GM10266 (cell line): ENCODE results near the gene CDHR1.
"Not testable (repeated sequence)": the region's sequence is repeated elsewhere in the genome, so short reads cannot be mapped to it uniquely, and the experiment has no call there.

ENCODE experiments used
- DNase-seq: peaks from one replicate; pipeline ENCODE4 v3.0.0; 2012; ENCODE audit errors: extremely low spot score
- TF ChIP-seq, protein P1 (sequence below): IDR thresholded peaks from 2 replicates; pipeline ENCODE4 v1.5.1; 2012; ENCODE audit warnings: mild to moderate bottlenecking, low read depth; ENCODE audit not compliant: control insufficient read depth, insufficient read depth; ENCODE audit errors: missing control alignments

Gene CDHR1

DNA sequence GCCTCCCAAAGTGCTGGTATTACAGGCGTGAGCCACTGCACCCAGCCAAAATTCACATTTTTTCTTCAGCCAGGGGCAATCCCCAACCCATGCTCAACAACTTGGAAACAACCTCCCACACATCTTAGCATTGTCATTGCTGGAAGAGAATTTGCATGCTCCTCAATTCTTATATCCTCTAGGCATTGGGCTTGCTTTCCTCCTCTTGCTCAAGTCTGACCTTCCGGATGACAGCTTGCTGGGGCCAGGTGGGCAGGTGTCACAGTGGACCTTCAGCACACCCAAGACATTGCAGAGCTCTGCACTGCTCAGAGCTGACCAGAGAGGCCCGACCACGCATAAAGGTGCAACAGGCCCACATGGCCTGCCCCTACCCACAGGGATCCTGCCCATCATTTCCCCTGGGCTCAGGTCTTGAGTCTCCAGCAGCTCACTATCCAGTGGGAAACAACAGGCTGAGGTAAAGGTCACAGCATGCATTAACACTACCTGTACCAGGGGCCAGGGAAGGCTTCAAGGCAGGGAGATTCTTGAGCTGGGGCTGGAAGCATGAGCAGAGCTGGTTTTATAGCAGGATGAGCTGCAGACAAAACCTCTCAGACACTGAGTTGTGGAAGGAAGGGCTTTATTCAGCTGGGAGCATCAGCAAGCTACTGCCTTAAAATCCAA lies 27.6 kb upstream of the CDHR1 start:
- TF ChIP-seq, protein P1, sequence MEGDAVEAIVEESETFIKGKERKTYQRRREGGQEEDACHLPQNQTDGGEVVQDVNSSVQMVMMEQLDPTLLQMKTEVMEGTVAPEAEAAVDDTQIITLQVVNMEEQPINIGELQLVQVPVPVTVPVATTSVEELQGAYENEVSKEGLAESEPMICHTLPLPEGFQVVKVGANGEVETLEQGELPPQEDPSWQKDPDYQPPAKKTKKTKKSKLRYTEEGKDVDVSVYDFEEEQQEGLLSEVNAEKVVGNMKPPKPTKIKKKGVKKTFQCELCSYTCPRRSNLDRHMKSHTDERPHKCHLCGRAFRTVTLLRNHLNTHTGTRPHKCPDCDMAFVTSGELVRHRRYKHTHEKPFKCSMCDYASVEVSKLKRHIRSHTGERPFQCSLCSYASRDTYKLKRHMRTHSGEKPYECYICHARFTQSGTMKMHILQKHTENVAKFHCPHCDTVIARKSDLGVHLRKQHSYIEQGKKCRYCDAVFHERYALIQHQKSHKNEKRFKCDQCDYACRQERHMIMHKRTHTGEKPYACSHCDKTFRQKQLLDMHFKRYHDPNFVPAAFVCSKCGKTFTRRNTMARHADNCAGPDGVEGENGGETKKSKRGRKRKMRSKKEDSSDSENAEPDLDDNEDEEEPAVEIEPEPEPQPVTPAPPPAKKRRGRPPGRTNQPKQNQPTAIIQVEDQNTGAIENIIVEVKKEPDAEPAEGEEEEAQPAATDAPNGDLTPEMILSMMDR = no peak
- DNase-seq = no peak

DNA sequence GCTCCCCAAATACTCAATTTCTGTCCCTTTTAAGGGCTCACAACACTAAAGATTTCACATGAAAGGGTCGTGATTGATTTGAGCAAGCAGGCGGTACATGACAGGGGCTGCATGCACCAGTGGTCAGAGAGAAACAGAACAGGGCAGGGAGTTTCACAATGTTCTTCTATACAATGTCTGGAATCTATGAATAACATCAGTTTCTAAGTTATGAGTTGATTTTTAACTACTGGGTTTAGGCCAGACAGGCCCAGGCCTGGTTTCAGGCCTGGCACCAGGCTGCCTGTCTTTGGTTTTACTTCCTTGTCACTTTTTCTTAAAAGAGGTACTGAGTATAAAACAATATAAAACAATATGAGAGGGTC lies 27.1 kb upstream of the CDHR1 start:
- DNase-seq = not testable (repeated sequence)

DNA sequence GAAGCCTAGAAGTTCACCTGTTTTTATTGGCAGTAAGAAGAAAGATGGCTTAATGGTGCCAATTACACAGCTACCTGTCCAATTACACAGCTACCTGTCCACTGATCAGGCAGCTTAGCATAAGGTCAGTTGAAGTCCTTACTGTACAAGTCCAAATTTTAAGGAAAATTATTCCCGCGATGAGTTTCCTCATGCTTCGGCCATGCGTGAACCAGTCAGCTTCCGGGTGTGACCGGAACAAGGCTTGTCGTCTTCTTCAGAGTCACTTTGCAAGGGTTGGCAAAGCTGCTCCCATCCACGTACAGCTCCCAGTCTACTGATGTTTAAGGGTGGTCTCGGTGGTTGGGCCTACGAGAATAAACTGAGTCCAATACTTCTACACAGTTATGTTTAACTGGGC lies 26.0 kb upstream of the CDHR1 start:
- DNase-seq = not testable (repeated sequence)

DNA sequence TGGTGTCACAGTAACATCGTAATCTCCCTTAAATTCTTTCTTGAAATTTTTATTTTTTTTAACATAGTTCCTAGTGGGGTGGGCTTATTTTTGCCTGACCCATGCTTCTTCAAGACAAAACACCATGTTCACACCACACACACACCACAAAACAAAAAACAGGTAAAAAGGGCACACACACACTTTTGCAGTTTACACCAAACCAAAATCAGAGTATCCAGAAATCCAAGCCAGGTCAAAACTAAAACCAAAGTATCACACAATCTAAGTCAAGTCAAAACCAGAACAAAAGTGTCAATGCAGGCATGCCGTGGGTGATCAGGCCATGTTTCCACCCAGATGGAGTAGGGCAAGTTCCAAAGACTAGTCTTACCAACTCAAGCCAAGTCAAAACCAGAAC lies 23.1 kb upstream of the CDHR1 start:
- DNase-seq = not testable (repeated sequence)

DNA sequence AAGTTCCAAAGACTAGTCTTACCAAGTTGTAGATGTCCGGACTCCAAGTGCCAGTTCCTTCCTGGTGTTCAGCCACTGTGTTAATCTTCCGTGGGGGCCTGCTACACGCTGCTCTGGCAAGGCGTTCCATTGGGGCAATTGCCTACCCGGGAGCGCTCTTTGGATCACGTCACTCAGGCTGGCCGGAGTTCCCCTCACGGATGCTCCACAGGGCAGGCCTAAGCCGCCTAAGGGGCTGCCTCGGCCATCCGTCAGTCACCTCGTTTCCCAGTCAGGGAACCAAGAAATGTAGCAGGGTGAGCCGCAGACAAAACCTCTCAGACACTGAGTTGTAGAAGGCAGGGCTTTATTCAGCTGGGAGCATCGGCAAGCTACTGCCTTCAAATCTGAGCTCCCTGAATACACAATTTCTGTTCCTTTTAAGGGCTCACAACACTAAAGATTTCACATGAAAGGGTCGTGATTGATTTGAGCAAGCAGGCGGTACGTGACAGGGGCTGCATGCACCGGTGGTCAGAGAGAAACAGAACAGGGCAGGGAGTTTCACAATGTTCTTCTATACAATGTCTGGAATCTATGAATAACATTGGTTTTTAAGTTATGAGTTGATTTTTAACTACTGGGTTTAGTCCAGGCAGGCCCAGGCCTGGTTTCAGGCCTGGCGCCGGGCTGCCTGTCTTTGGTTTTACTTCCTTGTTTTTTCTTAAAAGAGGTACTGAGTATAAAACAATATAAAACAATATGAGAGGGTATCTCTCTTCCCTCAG lies 22.5 kb upstream of the CDHR1 start:
- not testable (repeated sequence) for DNase-seq

DNA sequence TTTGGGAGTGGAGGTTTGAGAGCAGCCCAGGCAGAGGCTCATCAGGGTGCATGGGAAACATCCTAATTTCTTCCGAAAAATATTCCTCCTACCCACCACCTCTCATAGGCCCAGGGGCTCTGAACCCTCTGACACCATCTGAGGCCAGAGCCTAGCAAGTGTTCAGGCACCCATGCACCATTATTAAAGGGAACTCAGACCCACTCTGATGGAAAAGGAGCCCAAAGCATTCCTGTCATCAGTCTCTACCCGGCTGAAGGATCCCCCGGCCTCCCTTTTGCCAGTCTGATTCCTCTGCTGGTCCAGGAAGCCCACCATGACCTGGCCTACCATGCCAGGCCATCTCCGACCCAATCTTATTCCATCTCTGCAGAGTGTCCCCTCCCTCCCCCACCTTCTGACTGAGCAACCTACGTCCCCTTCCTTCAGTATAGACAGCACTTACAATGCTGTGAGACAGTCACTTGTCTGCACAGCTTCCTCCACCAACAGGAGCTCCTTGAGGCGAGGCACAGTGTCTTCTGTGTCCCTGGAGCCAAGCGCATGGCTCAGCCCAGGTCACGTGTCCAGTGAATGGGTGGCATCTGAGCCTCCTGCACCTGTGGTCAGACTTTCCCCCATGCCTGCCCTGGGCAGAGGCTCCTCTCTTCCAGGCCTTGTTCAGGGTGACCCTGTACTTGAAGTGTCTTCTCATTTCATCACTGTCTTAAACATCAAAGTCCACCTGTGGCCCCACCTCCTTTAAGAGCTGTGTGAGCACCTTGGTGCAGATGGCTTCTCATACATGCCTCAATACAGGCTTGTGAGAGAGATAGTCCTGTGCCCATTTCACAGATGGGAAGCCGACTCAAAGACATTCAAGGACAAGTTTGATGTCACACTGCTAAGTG lies 21.6 kb upstream of the CDHR1 start:
- no peak for DNase-seq

DNA sequence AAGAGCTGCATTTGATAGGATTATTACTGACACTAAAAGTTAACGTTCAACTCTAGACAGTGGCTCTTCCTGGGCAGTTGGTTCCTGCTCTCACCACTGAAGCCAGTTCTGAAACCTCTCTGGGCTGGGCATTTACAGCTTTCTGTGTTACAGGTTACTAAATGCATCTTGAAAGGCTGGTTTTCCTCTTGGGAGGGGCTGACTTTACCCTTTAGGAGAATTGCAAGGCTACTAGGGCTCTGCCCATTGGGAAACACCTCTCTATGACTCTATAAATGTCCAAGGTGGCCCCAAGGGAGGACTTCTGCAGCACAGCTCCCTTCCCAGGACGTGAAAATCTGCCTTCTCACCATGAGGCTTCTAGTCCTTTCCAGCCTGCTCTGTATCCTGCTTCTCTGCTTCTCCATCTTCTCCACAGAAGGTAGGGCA lies 20.8 kb upstream of the CDHR1 start, which contains the start of gene GPR15LG:
Gene GPR15LG (plus strand): TSS at position 301 of the 429 bp plus-strand sequence. CDS start 51 bp downstream, at position 352.
- no peak for DNase-seq
- TF ChIP-seq, protein P1 = no peak

More for the DNA sequence above, 21.6 kb upstream of the CDHR1 start:
- TF ChIP-seq, protein P1 = no peak

DNA sequence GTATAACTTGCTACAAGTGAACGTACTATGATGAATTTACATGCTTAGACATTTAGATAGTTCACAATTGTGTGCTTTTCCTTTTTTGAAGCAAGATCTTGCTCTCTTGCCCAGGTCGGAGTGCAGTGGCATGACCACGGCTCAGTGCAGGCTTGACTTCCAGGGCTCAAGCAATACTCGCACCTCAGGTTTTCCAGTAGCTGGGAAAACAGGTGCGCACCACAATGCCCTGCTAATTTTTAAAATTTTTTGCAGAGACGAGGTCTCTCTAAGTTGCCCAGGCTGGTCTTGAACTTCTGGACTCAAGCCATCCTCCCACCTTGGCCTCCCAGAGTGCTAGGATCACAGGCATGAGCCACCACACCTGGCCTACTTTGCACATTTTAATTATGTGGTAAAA lies 18.9 kb upstream of the CDHR1 start:
- TF ChIP-seq, protein P1 = no peak
- DNase-seq = no peak

DNA sequence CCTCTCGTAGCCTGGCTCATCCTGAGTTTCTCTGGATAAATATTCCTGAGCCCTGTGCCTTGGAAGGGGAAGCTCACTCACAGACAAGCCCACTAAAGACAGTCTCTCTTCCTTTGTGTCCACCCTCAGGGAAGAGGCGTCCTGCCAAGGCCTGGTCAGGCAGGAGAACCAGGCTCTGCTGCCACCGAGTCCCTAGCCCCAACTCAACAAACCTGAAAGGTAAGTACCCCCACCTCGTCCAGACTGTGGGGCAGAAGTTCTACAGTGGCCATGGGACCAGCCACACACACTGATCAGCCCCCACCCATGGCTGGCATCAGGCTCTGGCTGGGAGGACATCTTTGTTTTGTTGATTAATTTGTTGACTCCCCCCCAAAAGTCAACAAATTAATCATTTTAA lies 18.0 kb upstream of the CDHR1 start:
- TF ChIP-seq, protein P1 = no peak

More for the DNA sequence above, 18.0 kb upstream of the CDHR1 start:
- DNase-seq = no peak
